Loucy (cell line): ENCODE results near the gene IL4.

ENCODE experiments used
- CTCF ChIP-seq: fragments of 200-600 bp; sonication (generic); conservative IDR thresholded peaks from 2 replicates; pipeline ENCODE4 v1.5.1; 2014; ENCODE audit warnings: mild to moderate bottlenecking, antibody characterized with exemption, low read length
- EZH2phosphoT487 ChIP-seq: fragments of 200-600 bp; IDR thresholded peaks from 2 replicates; pipeline ENCODE4 v1.6.1; 2018; ENCODE audit warnings: antibody characterized with exemption, mild to moderate bottlenecking, moderate library complexity, borderline replicate concordance

- TF ChIP-seq CTCF (no peak), EZH2phosphoT487 (no peak)
Observed at GRCh38 chr5:132718544-132719312, 44.9 kb downstream of the IL4 start.
